Stimulated activated CD8-positive, alpha-beta memory T cell treated with anti-CD3 and anti-CD28 coated beads, Interleukin-15, amount 100 ng/mL, for 24 hours (primary cell): ENCODE measurements around the gene PHF21A.
A peak's percentile ranks its signal among the peaks of the same experiment; 100 is the strongest.
"Not testable (repeated sequence)": the region's sequence is repeated elsewhere in the genome, so short reads cannot be mapped to it uniquely, and the experiment has no call there.

Experiments used
- DNase-seq: peaks from one replicate; pipeline ENCODE4 v3.0.0-alpha.2; 2020; ENCODE audit warnings: low read depth

Gene PHF21A

GRCh38 chr11:46120346-46121300, 631 bp downstream of the PHF21A start:
- peak; percentile 5 for DNase-seq

GRCh38 chr11:46119352-46120216, 1.7 kb downstream of the PHF21A start:
- peak; percentile 21 for DNase-seq

GRCh38 chr11:46118702-46119351, 2.4 kb downstream of the PHF21A start:
- no peak for DNase-seq

GRCh38 chr11:46117842-46118241, 3.4 kb downstream of the PHF21A start:
- DNase-seq: no peak

GRCh38 chr11:46116712-46117037, 4.6 kb downstream of the PHF21A start:
- DNase-seq: not testable (repeated sequence)

GRCh38 chr11:46116007-46116711, 5.1 kb downstream of the PHF21A start:
- DNase-seq: no peak

- DNase-seq: no peak
These were observed 6.3 kb downstream of the PHF21A start for GRCh38 chr11:46114961-46115360.

GRCh38 chr11:46114378-46114777, 6.9 kb downstream of the PHF21A start:
- DNase-seq: no peak

GRCh38 chr11:46112961-46113607, 8.2 kb downstream of the PHF21A start:
- DNase-seq: no peak

GRCh38 chr11:46108751-46109150, 12.5 kb downstream of the PHF21A start:
- DNase-seq: no peak

GRCh38 chr11:46107780-46108179, 13.5 kb downstream of the PHF21A start:
- no peak for DNase-seq

GRCh38 chr11:46107408-46107718, 13.9 kb downstream of the PHF21A start:
- no peak for DNase-seq

- DNase-seq: no peak
These were observed 14.5 kb downstream of the PHF21A start for GRCh38 chr11:46106530-46107407.

- no peak for DNase-seq
These were observed 15.3 kb downstream of the PHF21A start for GRCh38 chr11:46105926-46106325.

- DNase-seq: no peak
These were observed 16.1 kb downstream of the PHF21A start for GRCh38 chr11:46105134-46105628.

GRCh38 chr11:46102843-46103242, 18.4 kb downstream of the PHF21A start:
- no peak for DNase-seq

GRCh38 chr11:46100670-46101069, 20.6 kb downstream of the PHF21A start:
- DNase-seq: no peak

GRCh38 chr11:46099963-46100316, 21.3 kb downstream of the PHF21A start:
- DNase-seq: no peak

GRCh38 chr11:46090375-46090774, 30.9 kb downstream of the PHF21A start:
- no peak for DNase-seq

GRCh38 chr11:46079662-46080061, 41.6 kb downstream of the PHF21A start:
- DNase-seq: no peak
